ENCODE results near the gene OR1I1.
"Not testable (repeated sequence)": the region's sequence is repeated elsewhere in the genome, so short reads cannot be mapped to it uniquely, and the experiment has no call there.

The OR1I1 gene

GRCh38 chr19:15047680-15048079 lies 34.3 kb upstream of the OR1I1 start:
- no peak overlapping the region for H3K4me3 ChIP-seq (ENCODE audit: low read depth, low read length)
- no peak for TF ChIP-seq CTCF (IDR thresholded peaks at IDR 0.05; ENCODE audit: insufficient read depth, low read depth, low read length, missing control alignments)
- DNase-seq (ENCODE audit: low read depth), result no peak

GRCh38 chr19:15048128-15048527 lies 33.9 kb upstream of the OR1I1 start:
- DNase-seq (ENCODE audit: low read depth), result no peak
- no peak for TF ChIP-seq CTCF (IDR thresholded peaks at IDR 0.05; ENCODE audit: insufficient read depth, low read depth, low read length, missing control alignments)
- no peak overlapping the region for H3K4me3 ChIP-seq (ENCODE audit: low read depth, low read length)

- no peak for TF ChIP-seq CTCF (IDR thresholded peaks at IDR 0.05; ENCODE audit: insufficient read depth, low read depth, low read length, missing control alignments)
- H3K4me3 ChIP-seq (ENCODE audit: low read depth, low read length), result no peak within 1 kb of the TSS
- DNase-seq (ENCODE audit: low read depth), result no peak
Observed at GRCh38 chr19:15048885-15049541, 33.0 kb upstream of the OR1I1 start, which contains the start of gene CASP14. CASP14 (plus strand) TSS chr19:15049480; CDS start chr19:15052252, 2,772 bp downstream.

GRCh38 chr19:15050639-15051038 lies 31.4 kb upstream of the OR1I1 start:
- no peak for DNase-seq (ENCODE audit: low read depth)
- TF ChIP-seq CTCF (IDR thresholded peaks at IDR 0.05; ENCODE audit: insufficient read depth, low read depth, low read length, missing control alignments), result no peak
- no peak overlapping the region for H3K4me3 ChIP-seq (ENCODE audit: low read depth, low read length)

GRCh38 chr19:15062036-15062435 lies 20.0 kb upstream of the OR1I1 start:
- H3K4me3 ChIP-seq (ENCODE audit: low read depth, low read length), result no peak overlapping the region
- TF ChIP-seq CTCF (IDR thresholded peaks at IDR 0.05; ENCODE audit: insufficient read depth, low read depth, low read length, missing control alignments), result no peak
- no peak for DNase-seq (ENCODE audit: low read depth)

- not testable (repeated sequence) for DNase-seq (ENCODE audit: low read depth); H3K4me3 ChIP-seq (ENCODE audit: low read depth, low read length)
Observed at GRCh38 chr19:15070386-15070785, 11.6 kb upstream of the OR1I1 start.

- no peak for DNase-seq (ENCODE audit: low read depth)
- no peak for TF ChIP-seq CTCF (IDR thresholded peaks at IDR 0.05; ENCODE audit: insufficient read depth, low read depth, low read length, missing control alignments)
- H3K4me3 ChIP-seq (ENCODE audit: low read depth, low read length), result no peak overlapping the region
Observed at GRCh38 chr19:15072930-15073647, 8.9 kb upstream of the OR1I1 start.
